HUES64 (cell line): ENCODE measurements around the gene FAU.

Source experiments
- H3K27ac ChIP-seq: 2 replicates; pipeline ENCODE4 v1.7.0; 2013; ENCODE audit warnings: low read depth, low read length, inconsistent platforms
- H3K27me3 ChIP-seq: 2 replicates; pipeline ENCODE4 v1.6.1; 2013; ENCODE audit warnings: mild to moderate bottlenecking, low read length; ENCODE audit not compliant: insufficient read depth
- H3K36me3 ChIP-seq: 2 replicates; pipeline ENCODE4 v1.6.1; 2013; ENCODE audit warnings: mild to moderate bottlenecking, low read length; ENCODE audit not compliant: insufficient read depth
- H3K4me1 ChIP-seq: 2 replicates; pipeline ENCODE4 v1.6.1; 2013; ENCODE audit warnings: mild to moderate bottlenecking, low read length, moderate library complexity; ENCODE audit not compliant: insufficient read depth
- H3K4me3 ChIP-seq: 2 replicates; pipeline ENCODE4 v1.5.1; 2013; ENCODE audit warnings: mild to moderate bottlenecking, low read length, moderate library complexity
- H3K9ac ChIP-seq: 2 replicates; pipeline ENCODE4 v1.6.1; 2013; ENCODE audit warnings: mild to moderate bottlenecking, low read depth, low read length
- H3K9me3 ChIP-seq: 2 replicates; pipeline ENCODE4 v1.6.1; 2013; ENCODE audit warnings: low read depth, low read length; ENCODE audit not compliant: insufficient read depth
- WGBS: fragments of 150-250, 120-280 bp; methylation state at CpG from one replicate; pipeline ENCODE4 v1.1.7; 2013; ENCODE audit warnings: missing lambda C conversion rate; 5-methylcytosine and 5-hydroxymethylcytosine counted together

FAU gene

GRCh38 chr11:65129649-65130441 lies 7.9 kb upstream of the FAU start:
- no peaks in the 10 kb centered on the region for H3K27me3 ChIP-seq
- H3K9ac ChIP-seq: no peak overlapping the region
- H3K27ac ChIP-seq: no peak overlapping the region
- no peaks in the 10 kb centered on the region for H3K9me3 ChIP-seq
- H3K4me1 ChIP-seq: no peaks in the 10 kb centered on the region
- WGBS: 93% methylated on average over 13 of the region's 13 CpGs
- H3K36me3 ChIP-seq: peaks cover 75% of the 10 kb centered on the region
- no peak overlapping the region for H3K4me3 ChIP-seq

- Histone ChIP-seq H3K36me3 (peaks cover 84% of the 10 kb centered on the region), H3K4me3 (no peak overlapping the region), H3K9ac (no peak overlapping the region), H3K27me3 (no peaks in the 10 kb centered on the region), H3K9me3 (no peaks in the 10 kb centered on the region), H3K27ac (no peak overlapping the region), H3K4me1 (no peaks in the 10 kb centered on the region)
- 94% methylated on average over 15 of the region's 15 CpGs for WGBS
Observed at GRCh38 chr11:65128182-65129145, 6.5 kb upstream of the FAU start.

- Histone ChIP-seq H3K9ac (no peak overlapping the region), H3K9me3 (no peaks in the 10 kb centered on the region), H3K27me3 (no peaks in the 10 kb centered on the region), H3K4me1 (no peaks in the 10 kb centered on the region), H3K27ac (no peak overlapping the region), H3K36me3 (peaks cover 84% of the 10 kb centered on the region), H3K4me3 (no peak overlapping the region)
- 95% methylated on average over 12 of the region's 12 CpGs for WGBS
Observed at GRCh38 chr11:65127473-65128181, 5.7 kb upstream of the FAU start.

- no peaks in the 10 kb centered on the region for H3K4me1 ChIP-seq
- H3K4me3 ChIP-seq: no peak overlapping the region
- peaks cover 75% of the 10 kb centered on the region for H3K36me3 ChIP-seq
- 97% methylated on average over 6 of the region's 6 CpGs for WGBS
- no peak overlapping the region for H3K9ac ChIP-seq
- H3K27ac ChIP-seq: no peak overlapping the region
- H3K27me3 ChIP-seq: no peaks in the 10 kb centered on the region
- H3K9me3 ChIP-seq: no peaks in the 10 kb centered on the region
Observed at GRCh38 chr11:65126624-65127274, 4.8 kb upstream of the FAU start.

GRCh38 chr11:65125197-65126056 lies 3.5 kb upstream of the FAU start:
- Histone ChIP-seq H3K36me3 (peaks cover 73% of the 10 kb centered on the region), H3K9me3 (no peaks in the 10 kb centered on the region), H3K27ac (no peak overlapping the region), H3K9ac (no peak overlapping the region), H3K27me3 (no peaks in the 10 kb centered on the region), H3K4me3 (no peak overlapping the region), H3K4me1 (peaks cover 7% of the 10 kb centered on the region)
- 94% methylated on average over 12 of the region's 12 CpGs for WGBS

- Histone ChIP-seq H3K9me3 (no peaks in the 10 kb centered on the region), H3K9ac (no peak overlapping the region), H3K27me3 (no peaks in the 10 kb centered on the region), H3K4me1 (peaks cover 7% of the 10 kb centered on the region), H3K36me3 (peaks cover 73% of the 10 kb centered on the region), H3K4me3 (no peak overlapping the region), H3K27ac (no peak overlapping the region)
- WGBS: 96% methylated on average over 5 of the region's 5 CpGs
Observed at GRCh38 chr11:65124480-65125196, 2.7 kb upstream of the FAU start.

GRCh38 chr11:65121447-65121864 lies 478 bp downstream of the FAU start:
- Histone ChIP-seq H3K9me3 (no peaks in the 10 kb centered on the region), H3K36me3 (peaks cover 56% of the 10 kb centered on the region), H3K4me3 (peak overlapping the region; percentile 90), H3K9ac (peak overlapping the region; percentile 96), H3K4me1 (peaks cover 7% of the 10 kb centered on the region), H3K27me3 (no peaks in the 10 kb centered on the region), H3K27ac (peak overlapping the region; percentile 74)
- WGBS: 3% methylated on average over 22 of the region's 22 CpGs

GRCh38 chr11:65120831-65121230 lies 1.1 kb downstream of the FAU start:
- WGBS: 100% methylated on average over 2 of the region's 3 CpGs
- H3K27ac ChIP-seq: peak overlapping the region; percentile 74

GRCh38 chr11:65119670-65119995 lies 2.3 kb downstream of the FAU start:
- H3K9me3 ChIP-seq: no peaks in the 10 kb centered on the region
- no peak overlapping the region for H3K4me3 ChIP-seq
- H3K9ac ChIP-seq: no peak overlapping the region
- peaks cover 7% of the 10 kb centered on the region for H3K4me1 ChIP-seq
- no peaks in the 10 kb centered on the region for H3K27me3 ChIP-seq
- no peak overlapping the region for H3K27ac ChIP-seq
- H3K36me3 ChIP-seq: peaks cover 54% of the 10 kb centered on the region

More at GRCh38 chr11:65120831-65121230, 1.1 kb downstream of the FAU start:
- no peaks in the 10 kb centered on the region for H3K9me3 ChIP-seq
- peaks cover 7% of the 10 kb centered on the region for H3K4me1 ChIP-seq
- H3K9ac ChIP-seq: peak overlapping the region; percentile 96; the same call in 1 of the 2 replicates
- H3K4me3 ChIP-seq: peak overlapping the region; percentile 90
- no peaks in the 10 kb centered on the region for H3K27me3 ChIP-seq
- H3K36me3 ChIP-seq: peaks cover 55% of the 10 kb centered on the region
